GM19372 (cell line): Measurements from ENCODE around the gene CEL.
"Not testable (repeated sequence)": the region's sequence is repeated elsewhere in the genome, so short reads cannot be mapped to it uniquely, and the experiment has no call there.

ENCODE experiments used
- ATAC-seq: cut with Tn5 transposase; IDR thresholded peaks from one replicate; pipeline ENCODE4 v1.9.1; 2021; ENCODE audit warnings: mild to moderate bottlenecking, low read depth, moderate library complexity; ENCODE audit not compliant: unreplicated experiment

Gene CEL

DNA sequence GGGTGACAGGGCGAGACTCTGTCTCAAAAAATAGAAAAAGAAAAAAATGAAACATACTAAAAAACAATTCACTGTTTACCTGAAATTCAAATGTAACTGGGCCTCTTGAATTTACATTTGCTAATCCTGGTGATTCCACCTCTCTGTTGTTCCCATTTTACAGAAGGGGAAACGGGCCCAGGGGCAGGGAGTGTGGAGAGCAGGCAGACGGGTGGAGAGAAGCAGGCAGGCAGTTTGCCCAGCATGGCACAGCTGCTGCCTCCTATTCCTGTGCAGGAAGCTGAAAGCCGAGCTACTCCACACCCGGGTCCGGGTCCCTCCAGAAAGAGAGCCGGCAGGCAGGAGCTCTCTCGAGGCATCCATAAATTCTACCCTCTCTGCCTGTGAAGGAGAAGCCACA, 788 bp downstream of the CEL start:
- not testable (repeated sequence) for ATAC-seq

DNA sequence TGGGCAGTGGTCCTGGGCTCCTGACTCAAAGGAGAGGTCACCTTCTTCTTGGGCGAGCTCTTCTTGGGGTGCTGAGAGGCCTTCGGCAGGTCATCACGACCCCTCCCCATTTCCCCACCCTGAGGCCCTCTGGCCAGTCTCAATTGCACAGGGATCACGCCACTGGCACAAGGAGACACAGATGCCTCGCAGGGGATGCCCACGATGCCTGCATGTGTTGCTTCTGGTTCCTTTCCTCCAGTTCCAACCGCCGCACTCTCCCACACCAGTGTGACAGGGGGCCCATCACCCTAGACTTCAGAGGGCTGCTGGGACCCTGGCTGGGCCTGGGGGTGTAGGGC, 1.3 kb downstream of the CEL start:
- ATAC-seq = no peak

DNA sequence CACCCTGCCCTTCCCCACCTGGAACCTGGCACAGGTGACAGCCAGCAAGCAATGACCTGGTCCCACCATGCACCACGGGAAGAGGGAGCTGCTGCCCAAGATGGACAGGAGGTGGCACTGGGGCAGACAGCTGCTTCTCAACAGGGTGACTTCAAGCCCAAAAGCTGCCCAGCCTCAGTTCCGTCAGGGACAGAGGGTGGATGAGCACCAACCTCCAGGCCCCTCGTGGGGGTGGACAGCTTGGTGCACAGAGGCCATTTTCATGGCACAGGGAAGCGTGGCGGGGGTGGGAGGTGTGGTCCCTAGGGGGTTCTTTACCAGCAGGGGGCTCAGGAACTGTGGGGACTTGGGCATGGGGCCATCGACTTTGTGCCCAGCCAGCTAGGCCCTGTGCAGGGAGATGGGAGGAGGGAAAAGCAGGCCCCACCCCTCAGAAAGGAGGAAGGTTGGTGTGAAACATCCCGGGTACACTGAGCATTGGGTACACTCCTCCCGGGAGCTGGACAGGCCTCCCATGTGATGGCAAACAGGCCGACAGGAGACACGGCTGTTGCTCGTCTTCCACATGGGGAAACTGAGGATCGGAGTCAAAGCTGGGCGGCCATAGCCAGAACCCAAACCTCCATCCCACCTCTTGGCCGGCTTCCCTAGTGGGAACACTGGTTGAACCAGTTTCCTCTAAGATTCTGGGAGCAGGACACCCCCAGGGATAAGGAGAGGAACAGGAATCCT, 1.9 kb downstream of the CEL start:
- no peak for ATAC-seq

DNA sequence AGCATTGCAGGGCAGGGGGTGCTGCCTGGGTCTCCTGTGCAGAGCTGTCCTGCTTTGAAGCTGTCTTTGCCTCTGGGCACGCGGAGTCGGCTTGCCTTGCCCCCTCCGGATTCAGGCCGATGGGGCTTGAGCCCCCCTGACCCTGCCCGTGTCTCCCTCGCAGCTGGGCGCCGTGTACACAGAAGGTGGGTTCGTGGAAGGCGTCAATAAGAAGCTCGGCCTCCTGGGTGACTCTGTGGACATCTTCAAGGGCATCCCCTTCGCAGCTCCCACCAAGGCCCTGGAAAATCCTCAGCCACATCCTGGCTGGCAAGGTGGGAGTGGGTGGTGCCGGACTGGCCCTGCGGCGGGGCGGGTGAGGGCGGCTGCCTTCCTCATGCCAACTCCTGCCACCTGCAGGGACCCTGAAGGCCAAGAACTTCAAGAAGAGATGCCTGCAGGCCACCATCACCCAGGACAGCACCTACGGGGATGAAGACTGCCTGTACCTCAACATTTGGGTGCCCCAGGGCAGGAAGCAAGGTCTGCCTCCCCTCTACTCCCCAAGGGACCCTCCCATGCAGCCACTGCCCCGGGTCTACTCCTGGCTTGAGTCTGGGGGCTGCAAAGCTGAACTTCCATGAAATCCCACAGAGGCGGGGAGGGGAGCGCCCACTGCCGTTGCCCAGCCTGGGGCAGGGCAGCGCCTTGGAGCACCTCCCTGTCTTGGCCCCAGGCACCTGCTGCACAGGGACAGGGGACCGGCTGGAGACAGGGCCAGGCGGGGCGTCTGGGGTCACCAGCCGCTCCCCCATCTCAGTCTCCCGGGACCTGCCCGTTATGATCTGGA, 2.7 kb downstream of the CEL start:
- no peak for ATAC-seq

DNA sequence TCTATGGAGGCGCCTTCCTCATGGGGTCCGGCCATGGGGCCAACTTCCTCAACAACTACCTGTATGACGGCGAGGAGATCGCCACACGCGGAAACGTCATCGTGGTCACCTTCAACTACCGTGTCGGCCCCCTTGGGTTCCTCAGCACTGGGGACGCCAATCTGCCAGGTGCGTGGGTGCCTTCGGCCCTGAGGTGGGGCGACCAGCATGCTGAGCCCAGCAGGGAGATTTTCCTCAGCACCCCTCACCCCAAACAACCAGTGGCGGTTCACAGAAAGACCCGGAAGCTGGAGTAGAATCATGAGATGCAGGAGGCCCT, 3.2 kb downstream of the CEL start:
- no peak for ATAC-seq

DNA sequence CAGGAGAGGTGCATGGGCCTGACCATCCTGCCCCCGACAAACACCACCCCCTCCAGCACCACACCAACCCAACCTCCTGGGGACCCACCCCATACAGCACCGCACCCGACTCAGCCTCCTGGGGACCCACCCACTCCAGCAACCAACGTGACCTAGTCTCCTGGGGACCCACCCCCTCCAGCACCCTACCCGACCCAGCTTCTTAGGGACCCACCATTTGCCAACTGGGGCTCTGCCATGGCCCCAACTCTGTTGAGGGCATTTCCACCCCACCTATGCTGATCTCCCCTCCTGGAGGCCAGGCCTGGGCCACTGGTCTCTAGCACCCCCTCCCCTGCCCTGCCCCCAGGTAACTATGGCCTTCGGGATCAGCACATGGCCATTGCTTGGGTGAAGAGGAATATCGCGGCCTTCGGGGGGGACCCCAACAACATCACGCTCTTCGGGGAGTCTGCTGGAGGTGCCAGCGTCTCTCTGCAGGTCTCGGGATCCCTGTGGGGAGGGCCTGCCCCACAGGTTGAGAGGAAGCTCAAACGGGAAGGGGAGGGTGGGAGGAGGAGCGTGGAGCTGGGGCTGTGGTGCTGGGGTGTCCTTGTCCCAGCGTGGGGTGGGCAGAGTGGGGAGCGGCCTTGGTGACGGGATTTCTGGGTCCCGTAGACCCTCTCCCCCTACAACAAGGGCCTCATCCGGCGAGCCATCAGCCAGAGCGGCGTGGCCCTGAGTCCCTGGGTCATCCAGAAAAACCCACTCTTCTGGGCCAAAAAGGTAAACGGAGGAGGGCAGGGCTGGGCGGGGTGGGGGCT, 4.6 kb downstream of the CEL start:
- no peak for ATAC-seq

DNA sequence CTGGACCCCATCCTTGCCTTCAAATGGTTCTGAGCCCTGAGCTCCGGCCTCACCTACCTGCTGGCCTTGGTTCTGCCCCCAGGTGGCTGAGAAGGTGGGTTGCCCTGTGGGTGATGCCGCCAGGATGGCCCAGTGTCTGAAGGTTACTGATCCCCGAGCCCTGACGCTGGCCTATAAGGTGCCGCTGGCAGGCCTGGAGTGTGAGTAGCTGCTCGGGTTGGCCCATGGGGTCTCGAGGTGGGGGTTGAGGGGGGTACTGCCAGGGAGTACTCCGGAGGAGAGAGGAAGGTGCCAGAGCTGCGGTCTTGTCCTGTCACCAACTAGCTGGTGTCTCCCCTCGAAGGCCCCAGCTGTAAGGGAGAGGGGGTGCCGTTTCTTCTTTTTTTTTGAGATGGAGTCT, 5.2 kb downstream of the CEL start:
- ATAC-seq = no peak

DNA sequence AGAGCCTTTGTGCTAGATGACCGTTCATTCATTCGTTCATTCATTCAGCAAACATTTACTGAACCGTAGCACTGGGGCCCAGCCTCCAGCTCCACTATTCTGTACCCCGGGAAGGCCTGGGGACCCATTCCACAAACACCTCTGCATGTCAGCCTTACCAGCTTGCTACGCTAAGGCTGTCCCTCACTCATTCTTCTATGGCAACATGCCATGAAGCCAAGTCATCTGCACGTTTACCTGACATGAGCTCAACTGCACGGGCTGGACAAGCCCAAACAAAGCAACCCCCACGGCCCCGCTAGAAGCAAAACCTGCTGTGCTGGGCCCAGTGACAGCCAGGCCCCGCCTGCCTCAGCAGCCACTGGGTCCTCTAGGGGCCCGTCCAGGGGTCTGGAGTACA, 6.0 kb downstream of the CEL start:
- no peak for ATAC-seq

DNA sequence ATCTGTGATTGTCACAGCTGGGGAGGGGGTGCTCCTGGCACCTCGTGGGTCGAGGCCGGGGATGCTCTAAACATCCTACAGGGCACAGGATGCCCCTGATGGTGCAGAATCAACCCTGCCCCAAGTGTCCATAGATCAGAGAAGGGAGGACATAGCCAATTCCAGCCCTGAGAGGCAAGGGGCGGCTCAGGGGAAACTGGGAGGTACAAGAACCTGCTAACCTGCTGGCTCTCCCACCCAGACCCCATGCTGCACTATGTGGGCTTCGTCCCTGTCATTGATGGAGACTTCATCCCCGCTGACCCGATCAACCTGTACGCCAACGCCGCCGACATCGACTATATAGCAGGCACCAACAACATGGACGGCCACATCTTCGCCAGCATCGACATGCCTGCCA, 6.7 kb downstream of the CEL start:
- ATAC-seq = not testable (repeated sequence)

DNA sequence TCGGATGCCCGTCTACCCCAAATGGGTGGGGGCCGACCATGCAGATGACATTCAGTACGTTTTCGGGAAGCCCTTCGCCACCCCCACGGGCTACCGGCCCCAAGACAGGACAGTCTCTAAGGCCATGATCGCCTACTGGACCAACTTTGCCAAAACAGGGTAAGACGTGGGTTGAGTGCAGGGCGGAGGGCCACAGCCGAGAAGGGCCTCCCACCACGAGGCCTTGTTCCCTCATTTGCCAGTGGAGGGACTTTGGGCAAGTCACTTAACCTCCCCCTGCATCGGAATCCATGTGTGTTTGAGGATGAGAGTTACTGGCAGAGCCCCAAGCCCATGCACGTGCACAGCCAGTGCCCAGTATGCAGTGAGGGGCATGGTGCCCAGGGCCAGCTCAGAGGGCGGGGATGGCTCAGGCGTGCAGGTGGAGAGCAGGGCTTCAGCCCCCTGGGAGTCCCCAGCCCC, 8.8 kb downstream of the CEL start:
- ATAC-seq = not testable (repeated sequence)

DNA sequence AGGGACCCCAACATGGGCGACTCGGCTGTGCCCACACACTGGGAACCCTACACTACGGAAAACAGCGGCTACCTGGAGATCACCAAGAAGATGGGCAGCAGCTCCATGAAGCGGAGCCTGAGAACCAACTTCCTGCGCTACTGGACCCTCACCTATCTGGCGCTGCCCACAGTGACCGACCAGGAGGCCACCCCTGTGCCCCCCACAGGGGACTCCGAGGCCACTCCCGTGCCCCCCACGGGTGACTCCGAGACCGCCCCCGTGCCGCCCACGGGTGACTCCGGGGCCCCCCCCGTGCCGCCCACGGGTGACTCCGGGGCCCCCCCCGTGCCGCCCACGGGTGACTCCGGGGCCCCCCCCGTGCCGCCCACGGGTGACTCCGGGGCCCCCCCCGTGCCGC, 9.2 kb downstream of the CEL start:
- not testable (repeated sequence) for ATAC-seq

DNA sequence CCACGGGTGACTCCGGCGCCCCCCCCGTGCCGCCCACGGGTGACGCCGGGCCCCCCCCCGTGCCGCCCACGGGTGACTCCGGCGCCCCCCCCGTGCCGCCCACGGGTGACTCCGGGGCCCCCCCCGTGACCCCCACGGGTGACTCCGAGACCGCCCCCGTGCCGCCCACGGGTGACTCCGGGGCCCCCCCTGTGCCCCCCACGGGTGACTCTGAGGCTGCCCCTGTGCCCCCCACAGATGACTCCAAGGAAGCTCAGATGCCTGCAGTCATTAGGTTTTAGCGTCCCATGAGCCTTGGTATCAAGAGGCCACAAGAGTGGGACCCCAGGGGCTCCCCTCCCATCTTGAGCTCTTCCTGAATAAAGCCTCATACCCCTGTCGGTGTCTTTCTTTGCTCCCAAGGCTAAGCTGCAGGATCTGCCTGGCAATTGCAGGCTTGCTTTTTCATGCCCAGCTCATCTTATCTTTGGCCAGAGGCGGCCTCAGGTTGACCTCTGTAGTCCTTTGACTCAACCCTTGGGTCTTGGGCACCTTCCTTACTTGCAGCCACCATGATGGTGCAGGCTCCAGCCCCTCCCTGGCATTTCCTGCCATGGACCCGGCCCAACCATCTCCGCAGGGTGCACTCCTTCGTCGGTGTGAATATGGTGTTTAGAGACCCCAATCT, 9.8 kb downstream of the CEL start:
- no peak for ATAC-seq

DNA sequence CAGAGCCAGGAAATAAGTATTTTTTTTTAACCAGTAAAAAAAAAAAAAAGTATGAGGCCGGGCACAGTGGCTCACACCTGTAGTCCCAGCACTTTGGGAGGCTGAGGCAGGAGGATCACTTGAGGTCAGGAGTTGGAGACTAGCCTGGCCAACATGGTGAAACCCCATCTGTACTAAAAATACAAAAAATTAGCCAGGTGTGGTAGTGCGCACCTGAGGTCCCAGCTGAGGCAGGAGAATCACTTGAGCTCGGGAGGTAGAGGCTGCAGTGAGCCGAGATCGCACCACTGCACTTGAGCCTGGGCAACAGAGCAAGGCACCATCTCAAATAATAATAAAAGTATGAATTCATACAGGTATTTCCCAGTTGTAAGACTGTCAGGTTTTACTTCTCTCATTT, 10.4 kb downstream of the CEL start:
- not testable (repeated sequence) for ATAC-seq

DNA sequence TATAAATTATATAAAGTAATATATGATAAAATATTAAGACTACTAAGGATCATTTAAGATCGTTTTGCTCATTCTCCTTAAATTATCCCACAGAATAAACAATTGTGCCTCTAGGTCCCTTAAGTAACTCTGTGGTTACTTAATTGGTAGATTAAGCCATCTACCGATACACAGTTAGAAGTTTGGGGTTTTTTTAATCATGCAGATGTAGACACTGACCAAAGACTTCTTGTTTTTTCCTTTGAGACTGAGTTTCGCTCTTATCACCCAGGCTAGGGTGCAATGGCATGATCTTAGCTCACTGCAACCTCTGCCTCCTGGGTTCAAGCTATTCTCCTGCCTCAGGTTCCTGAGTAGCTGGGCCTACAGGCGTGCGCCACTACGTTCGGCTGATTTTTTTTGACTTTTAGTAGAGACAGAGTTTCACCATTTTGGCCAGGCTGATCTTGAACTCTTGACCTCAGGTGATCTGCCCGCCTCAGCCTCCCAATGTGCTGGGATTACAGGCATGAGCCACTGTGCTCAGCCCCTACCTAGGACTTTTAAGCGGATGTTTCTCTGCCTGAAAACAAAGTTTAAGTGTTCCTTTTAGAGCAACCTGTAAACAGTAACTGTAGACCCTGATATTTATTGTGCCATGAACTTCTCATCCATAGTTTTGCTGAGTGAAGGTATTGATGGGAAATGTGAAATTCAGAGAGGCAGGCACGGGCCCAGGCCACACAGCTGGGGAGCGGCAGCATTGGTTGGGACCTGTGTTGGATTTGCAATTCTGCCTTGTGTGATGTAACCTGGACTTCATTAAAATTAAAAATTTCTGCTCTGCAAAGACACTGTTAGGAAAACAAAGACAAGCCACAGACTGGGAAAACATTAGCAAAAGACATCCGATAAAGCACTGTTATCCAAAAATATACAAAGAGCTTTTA, 11.6 kb downstream of the CEL start:
- no peak for ATAC-seq

DNA sequence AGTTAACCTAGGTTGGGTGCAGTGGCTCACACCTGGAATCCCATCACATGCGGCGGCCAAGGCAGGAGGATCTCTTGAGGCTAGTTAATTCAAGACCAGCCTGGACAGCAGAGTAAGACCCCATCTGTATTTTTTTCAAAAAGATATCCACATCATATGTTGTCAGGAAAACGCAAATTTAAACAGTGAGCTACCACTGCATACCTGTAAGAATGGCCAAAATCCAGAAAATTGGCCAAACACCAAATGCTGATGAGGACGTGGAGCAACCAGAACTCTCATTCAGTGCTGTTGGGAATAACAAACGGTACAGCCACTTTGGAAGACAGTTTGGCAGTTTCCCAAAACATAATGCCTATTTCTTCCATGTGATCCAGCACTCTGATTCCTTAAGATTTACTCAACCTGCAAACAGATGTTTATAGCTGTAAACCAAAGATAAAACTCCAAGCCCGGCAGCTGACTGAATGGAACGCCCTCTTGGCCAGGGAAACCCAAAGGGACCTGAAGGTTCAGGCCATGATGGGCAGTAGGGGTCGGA, 12.4 kb downstream of the CEL start:
- no peak for ATAC-seq

DNA sequence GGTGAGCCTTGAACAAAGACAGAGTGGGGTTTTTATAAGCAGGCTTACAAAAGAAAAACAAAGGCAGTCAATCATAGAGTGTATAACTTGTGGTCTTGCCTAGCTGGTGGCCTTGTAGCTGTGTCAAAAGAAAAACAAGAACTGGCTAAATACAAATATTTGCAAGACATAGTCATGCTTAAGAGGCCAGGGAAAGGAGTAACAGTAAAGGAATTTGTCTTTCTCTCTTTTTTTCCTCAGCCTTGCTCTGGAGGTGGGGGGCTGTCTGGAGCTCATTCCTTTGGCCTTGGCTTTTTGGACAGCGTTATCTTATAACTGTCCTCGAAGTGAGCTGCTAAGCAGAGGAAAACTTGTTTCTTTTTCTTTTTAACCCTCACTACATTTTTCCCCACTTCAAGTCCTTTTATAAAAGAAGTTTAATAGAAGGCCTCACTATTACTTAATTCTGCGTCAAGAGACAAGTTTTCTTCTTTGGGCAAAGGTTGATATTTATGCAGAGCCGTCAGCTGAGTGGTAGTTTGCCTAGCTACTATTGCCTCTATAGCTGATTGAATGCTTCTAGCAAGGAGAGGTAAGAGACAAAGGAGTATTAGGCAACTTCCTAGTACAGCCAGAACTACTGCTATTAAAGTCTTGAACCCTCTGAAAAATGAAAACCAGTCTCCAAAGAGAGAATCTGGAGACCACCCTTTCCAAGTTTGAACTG, 14.3 kb downstream of the CEL start:
- ATAC-seq = no peak

DNA sequence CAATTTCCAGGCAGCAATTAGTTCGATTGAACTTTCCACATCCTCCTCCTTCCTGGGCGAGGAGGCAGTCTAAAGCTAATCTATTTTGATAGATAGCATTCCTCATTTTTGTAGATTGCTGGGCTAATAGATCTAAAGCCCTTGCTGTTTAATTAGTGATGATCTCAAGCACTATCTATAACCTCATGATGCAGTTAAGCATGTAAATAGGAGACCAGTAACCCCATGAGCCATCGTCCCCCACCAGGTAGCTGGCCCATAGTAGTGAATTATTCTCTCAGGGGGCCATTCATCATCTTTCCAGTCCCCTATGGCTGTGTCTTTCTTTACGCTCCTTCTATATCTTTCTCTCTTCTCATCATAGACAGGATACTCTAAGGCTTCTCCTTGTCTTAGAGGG, 14.9 kb downstream of the CEL start:
- ATAC-seq = no peak

DNA sequence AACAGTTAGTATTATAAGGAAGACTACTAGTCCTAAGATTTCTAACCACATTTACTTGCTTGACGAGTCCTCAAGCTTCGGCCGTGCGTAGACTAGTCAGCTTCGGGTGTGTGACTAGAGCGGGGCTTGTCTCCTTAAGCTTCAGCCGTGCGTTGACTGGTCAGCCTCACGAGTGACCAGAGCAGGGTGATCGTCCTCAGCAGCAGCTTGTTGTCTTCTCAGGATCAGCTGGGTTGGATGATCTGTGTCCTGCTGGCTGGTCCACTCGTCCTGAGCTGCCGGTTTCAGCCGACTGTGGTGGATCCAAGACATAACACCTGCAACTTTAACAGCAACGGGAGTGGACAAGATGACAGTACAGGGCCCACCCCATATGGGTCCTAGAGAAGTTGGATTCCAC, 16.7 kb downstream of the CEL start:
- no peak for ATAC-seq

DNA sequence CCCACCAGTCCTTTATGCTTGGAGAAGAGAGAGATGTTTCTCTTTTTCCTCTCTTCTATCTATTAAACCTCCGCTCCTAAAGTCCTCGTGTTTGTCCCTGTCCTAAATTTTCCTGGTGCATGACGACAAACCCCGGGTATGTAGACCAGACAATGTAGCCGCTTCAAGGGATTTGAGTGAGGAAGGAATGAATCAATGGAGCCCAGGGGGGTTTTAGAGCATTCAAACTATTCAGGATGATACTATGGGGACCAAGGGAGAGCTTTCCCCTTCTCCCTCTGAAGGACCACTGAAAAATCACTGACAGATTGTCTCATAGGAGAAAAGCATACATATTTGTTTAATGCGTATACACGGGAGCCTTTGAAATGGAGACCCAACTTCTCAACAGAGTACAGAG, 18.4 kb downstream of the CEL start:
- ATAC-seq = no peak
